Measurements from ENCODE around the gene ZBED2. TPM values are rescaled to one million over a fixed set of nuclear protein-coding genes. Genes with fewer than 3 reads are reported as not detected.

ZBED2 gene
- total RNA-seq, 1 experiment from 2014 or later: 0.10 TPM

DNA sequence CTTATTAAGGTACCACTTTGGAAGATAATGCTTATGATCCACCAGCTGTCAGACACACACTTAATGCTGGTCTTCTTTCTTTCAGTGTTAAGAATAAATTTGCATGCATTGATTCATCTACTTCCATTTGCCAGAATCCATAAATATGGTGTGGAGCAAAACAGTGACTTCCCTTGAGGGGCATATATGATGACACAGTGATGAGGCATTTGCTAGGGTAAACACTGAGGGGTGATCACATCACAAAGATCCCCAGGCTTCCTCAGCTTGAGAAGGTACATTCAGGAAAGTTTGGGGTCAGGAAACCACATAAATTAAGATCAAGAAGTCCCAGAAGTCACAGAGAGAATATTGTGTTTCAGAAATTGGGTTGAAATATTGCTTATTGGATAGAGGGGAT is 9.9 kb upstream of the ZBED2 start:
- in situ Hi-C loops (cut with HindIII; ENCODE audit: low pct_unique_long_range_greater_than_20kb, low sequenced_read_pairs): no loop called here

DNA sequence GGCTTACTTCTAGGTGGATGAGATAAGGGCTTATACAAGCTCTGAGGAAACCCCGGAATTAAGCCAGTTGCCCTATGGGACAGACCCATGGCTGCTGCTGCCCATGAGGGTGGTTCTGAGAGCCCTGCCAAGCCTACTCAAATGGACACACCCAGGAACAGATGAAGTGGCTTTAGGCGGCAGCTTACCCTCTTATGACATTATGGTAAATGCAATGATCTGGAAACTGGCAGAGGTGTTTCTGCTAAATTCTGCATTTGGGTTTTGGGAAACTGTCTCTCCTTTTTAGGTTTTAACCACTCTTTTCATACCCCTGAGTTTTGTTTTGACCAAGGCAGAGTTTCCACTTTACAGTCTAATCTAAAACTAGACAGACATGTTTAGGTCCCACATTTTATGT is 9.0 kb upstream of the ZBED2 start:
- ATAC-seq: no peak
- intact Hi-C loops (cut with micrococcal nuclease; ENCODE audit: unreplicated experiment): no loop called here

More for the DNA sequence above, 9.9 kb upstream of the ZBED2 start:
- Histone ChIP-seq H3K4me1 (ENCODE audit: control insufficient read depth, insufficient read depth, low read length) (no peaks in the 10 kb centered on the region), H3K27ac (ENCODE audit: low read length) (no peak overlapping the region), H3K27me3 (ENCODE audit: control insufficient read depth, insufficient read depth, low read length) (no peaks in the 10 kb centered on the region), H3K4me3 (ENCODE audit: low read depth in 2 of 2, low read length in 2 of 2) (no peak overlapping the region), H3K36me3 (ENCODE audit: control insufficient read depth, insufficient read depth, low read length) (no peaks in the 10 kb centered on the region), H3K9me3 (ENCODE audit: control insufficient read depth, insufficient read depth, low read depth, low read length) (no peaks in the 10 kb centered on the region)
- ChIA-PET POLR2A (no interaction called here), CTCF (no interaction called here)
- BruUV-seq (replicated peaks): no TSS peak
- DNase-seq (ENCODE audit: low read depth, low spot score): no peak
- TF ChIP-seq TCF7L2 (IDR thresholded peaks at IDR 0.05; ENCODE audit: low read depth, low read length) (no peak), POLR2AphosphoS5 (IDR thresholded peaks at IDR 0.05; ENCODE audit: low read depth, low read length) (no peak), SIN3A (IDR thresholded peaks at IDR 0.05; ENCODE audit: borderline replicate concordance, insufficient read depth, low read depth, low read length) (no peak)
- TF ChIP-seq, protein P1, sequence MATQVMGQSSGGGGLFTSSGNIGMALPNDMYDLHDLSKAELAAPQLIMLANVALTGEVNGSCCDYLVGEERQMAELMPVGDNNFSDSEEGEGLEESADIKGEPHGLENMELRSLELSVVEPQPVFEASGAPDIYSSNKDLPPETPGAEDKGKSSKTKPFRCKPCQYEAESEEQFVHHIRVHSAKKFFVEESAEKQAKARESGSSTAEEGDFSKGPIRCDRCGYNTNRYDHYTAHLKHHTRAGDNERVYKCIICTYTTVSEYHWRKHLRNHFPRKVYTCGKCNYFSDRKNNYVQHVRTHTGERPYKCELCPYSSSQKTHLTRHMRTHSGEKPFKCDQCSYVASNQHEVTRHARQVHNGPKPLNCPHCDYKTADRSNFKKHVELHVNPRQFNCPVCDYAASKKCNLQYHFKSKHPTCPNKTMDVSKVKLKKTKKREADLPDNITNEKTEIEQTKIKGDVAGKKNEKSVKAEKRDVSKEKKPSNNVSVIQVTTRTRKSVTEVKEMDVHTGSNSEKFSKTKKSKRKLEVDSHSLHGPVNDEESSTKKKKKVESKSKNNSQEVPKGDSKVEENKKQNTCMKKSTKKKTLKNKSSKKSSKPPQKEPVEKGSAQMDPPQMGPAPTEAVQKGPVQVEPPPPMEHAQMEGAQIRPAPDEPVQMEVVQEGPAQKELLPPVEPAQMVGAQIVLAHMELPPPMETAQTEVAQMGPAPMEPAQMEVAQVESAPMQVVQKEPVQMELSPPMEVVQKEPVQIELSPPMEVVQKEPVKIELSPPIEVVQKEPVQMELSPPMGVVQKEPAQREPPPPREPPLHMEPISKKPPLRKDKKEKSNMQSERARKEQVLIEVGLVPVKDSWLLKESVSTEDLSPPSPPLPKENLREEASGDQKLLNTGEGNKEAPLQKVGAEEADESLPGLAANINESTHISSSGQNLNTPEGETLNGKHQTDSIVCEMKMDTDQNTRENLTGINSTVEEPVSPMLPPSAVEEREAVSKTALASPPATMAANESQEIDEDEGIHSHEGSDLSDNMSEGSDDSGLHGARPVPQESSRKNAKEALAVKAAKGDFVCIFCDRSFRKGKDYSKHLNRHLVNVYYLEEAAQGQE (IDR thresholded peaks at IDR 0.05; ENCODE audit: insufficient read depth in 1 of 2, low read depth in 2 of 2, low read length in 1 of 2): no peak
- TF ChIP-seq, protein P2, sequence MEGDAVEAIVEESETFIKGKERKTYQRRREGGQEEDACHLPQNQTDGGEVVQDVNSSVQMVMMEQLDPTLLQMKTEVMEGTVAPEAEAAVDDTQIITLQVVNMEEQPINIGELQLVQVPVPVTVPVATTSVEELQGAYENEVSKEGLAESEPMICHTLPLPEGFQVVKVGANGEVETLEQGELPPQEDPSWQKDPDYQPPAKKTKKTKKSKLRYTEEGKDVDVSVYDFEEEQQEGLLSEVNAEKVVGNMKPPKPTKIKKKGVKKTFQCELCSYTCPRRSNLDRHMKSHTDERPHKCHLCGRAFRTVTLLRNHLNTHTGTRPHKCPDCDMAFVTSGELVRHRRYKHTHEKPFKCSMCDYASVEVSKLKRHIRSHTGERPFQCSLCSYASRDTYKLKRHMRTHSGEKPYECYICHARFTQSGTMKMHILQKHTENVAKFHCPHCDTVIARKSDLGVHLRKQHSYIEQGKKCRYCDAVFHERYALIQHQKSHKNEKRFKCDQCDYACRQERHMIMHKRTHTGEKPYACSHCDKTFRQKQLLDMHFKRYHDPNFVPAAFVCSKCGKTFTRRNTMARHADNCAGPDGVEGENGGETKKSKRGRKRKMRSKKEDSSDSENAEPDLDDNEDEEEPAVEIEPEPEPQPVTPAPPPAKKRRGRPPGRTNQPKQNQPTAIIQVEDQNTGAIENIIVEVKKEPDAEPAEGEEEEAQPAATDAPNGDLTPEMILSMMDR (IDR thresholded peaks at IDR 0.05): no peak
- no peak for ATAC-seq
- intact Hi-C loops (cut with micrococcal nuclease; ENCODE audit: unreplicated experiment): no loop called here

More for the DNA sequence above, 9.0 kb upstream of the ZBED2 start:
- POLR2A ChIA-PET: no interaction called here
- Histone ChIP-seq H3K4me3 (ENCODE audit: low read depth in 2 of 2, low read length in 2 of 2) (no peak overlapping the region), H3K9me3 (ENCODE audit: control insufficient read depth, insufficient read depth, low read depth, low read length) (no peaks in the 10 kb centered on the region), H3K27me3 (ENCODE audit: control insufficient read depth, insufficient read depth, low read length) (no peaks in the 10 kb centered on the region), H3K27ac (ENCODE audit: low read length) (no peak overlapping the region), H3K36me3 (ENCODE audit: control insufficient read depth, insufficient read depth, low read length) (no peaks in the 10 kb centered on the region), H3K4me1 (ENCODE audit: control insufficient read depth, insufficient read depth, low read length) (no peaks in the 10 kb centered on the region)
- no peak for DNase-seq (ENCODE audit: low read depth, low spot score)
- BruUV-seq (replicated peaks): no TSS peak
- TF ChIP-seq, protein P2 (IDR thresholded peaks at IDR 0.05): no peak
- TF ChIP-seq, protein P1 (IDR thresholded peaks at IDR 0.05; ENCODE audit: insufficient read depth in 1 of 2, low read depth in 2 of 2, low read length in 1 of 2): no peak
- no peak for TF ChIP-seq TCF7L2 (IDR thresholded peaks at IDR 0.05; ENCODE audit: low read depth, low read length)
- CTCF ChIA-PET: no interaction called here
- in situ Hi-C loops (cut with HindIII; ENCODE audit: low pct_unique_long_range_greater_than_20kb, low sequenced_read_pairs): no loop called here

Data from Panc1 (cell line).